Measurements from ENCODE around the gene TMEM120B. TPM values are rescaled to one million over a fixed set of nuclear protein-coding genes. Genes with fewer than 3 reads are reported as not detected.
"Not testable (repeated sequence)": the region's sequence is repeated elsewhere in the genome, so short reads cannot be mapped to it uniquely, and the experiment has no call there.

Gene TMEM120B
- total RNA-seq, 1 experiment from 2014 or later = 20.5 TPM

GRCh38 chr12:121692744-121693143 is 19.8 kb upstream of the TMEM120B start:
- intact Hi-C loops (cut with micrococcal nuclease); RAD21 ChIA-PET (ENCODE audit: low non-redundant PET in 1 of 2, low total read pairs in 2 of 2, uncharacterized antibody in 2 of 2, unreplicated experiment in 2 of 2); H4K20me1 ChIP-seq (ENCODE audit: insufficient read depth); H3K9me2 ChIP-seq (ENCODE audit: insufficient read depth); H3K27me3 ChIP-seq (ENCODE audit: insufficient read depth, low read length); H3K9ac ChIP-seq (ENCODE audit: low read length); H3K4me3 ChIP-seq (replicated peaks in 1 of 2; ENCODE audit: low read depth in 1 of 2, low read length in 2 of 2); BruUV-seq (replicated peaks); H3K79me2 ChIP-seq (ENCODE audit: insufficient read depth, low read length); H3K27ac ChIP-seq (ENCODE audit: low read depth, low read length); H3K36me3 ChIP-seq (ENCODE audit: control insufficient read depth in 1 of 2, insufficient read depth in 2 of 2, low read length in 2 of 2); H3K9me3 ChIP-seq (ENCODE audit: control insufficient read depth in 1 of 2, insufficient read depth in 1 of 2, low read depth in 1 of 2, low read length in 2 of 2); ATAC-seq; H3K4me2 ChIP-seq (ENCODE audit: low read length); DNase-seq (ENCODE audit: low read depth, low spot score); H2AFZ ChIP-seq (ENCODE audit: low read depth, low read length, poor library complexity, severe bottlenecking): not testable (repeated sequence)
- peaks cover 0 to 11% of the 10 kb centered on the region in 2 experiments; a peak in 2 of 4 replicates for H3K4me1 ChIP-seq (ENCODE audit: control insufficient read depth in 1 of 2, insufficient read depth in 2 of 2, low read length in 2 of 2)
- CTCF ChIA-PET = interaction anchor here (1.0 kb wide), 1 partner anchor 102 kb away, joined by 3 read pairs; no protein-coding TSS in a partner anchor
- POLR2A ChIA-PET = interaction anchor here (0.7 kb wide), 1 partner anchor 95 kb away, joined by 3 read pairs; no protein-coding TSS in a partner anchor

- intact Hi-C loops (cut with micrococcal nuclease) = no loop called here
- no TSS peak for BruUV-seq (replicated peaks)
- no peak overlapping the region for H3K4me3 ChIP-seq (replicated peaks in 1 of 2; ENCODE audit: low read depth in 1 of 2, low read length in 2 of 2)
- TF ChIP-seq REST (IDR thresholded peaks at IDR 0.05; ENCODE audit: low read depth) = no peak
- no peak for TF ChIP-seq CTCF (IDR thresholded peaks at IDR 0.05 in 2 of 3, conservative IDR thresholded peaks at IDR 0.05 in 1 of 3; ENCODE audit: borderline replicate concordance in 1 of 3, insufficient read depth in 1 of 3, low read depth in 2 of 3, low read length in 2 of 3)
- TF ChIP-seq MAX (IDR thresholded peaks at IDR 0.05) = no peak
- TF ChIP-seq ZNF274 (IDR thresholded peaks at IDR 0.05; ENCODE audit: low read depth, low read length) = no peak
- no peak for TF ChIP-seq FOSL1 (IDR thresholded peaks at IDR 0.05; ENCODE audit: low read depth)
- no peak for TF ChIP-seq POLR2AphosphoS5 (IDR thresholded peaks at IDR 0.05; ENCODE audit: low read depth, low read length)
- no peak for TF ChIP-seq YY1 (IDR thresholded peaks at IDR 0.05; ENCODE audit: extremely low read depth, insufficient replicate concordance, low read depth, low read length)
- no peak for TF ChIP-seq EZH2 (IDR thresholded peaks at IDR 0.05)
- H4K20me1 ChIP-seq (ENCODE audit: insufficient read depth) = no peaks in the 10 kb centered on the region
- no peak for ATAC-seq
- no peaks in the 10 kb centered on the region for H3K9me3 ChIP-seq (ENCODE audit: control insufficient read depth in 1 of 2, insufficient read depth in 1 of 2, low read depth in 1 of 2, low read length in 2 of 2)
- no peak for DNase-seq (ENCODE audit: low read depth, low spot score)
- H3K27me3 ChIP-seq (ENCODE audit: insufficient read depth, low read length) = no peaks in the 10 kb centered on the region
- H3K79me2 ChIP-seq (ENCODE audit: insufficient read depth, low read length) = no peaks in the 10 kb centered on the region
- POLR2A ChIA-PET = interaction anchor here (0.7 kb wide), 1 partner anchor 95 kb away, joined by 3 read pairs; no protein-coding TSS in a partner anchor
- H3K9me2 ChIP-seq (ENCODE audit: insufficient read depth) = no peaks in the 10 kb centered on the region
- no peak overlapping the region for H3K9ac ChIP-seq (ENCODE audit: low read length)
- H3K27ac ChIP-seq (ENCODE audit: low read depth, low read length) = no peak overlapping the region
- H3K4me1 ChIP-seq (ENCODE audit: control insufficient read depth in 1 of 2, insufficient read depth in 2 of 2, low read length in 2 of 2) = peaks cover 0 to 7% of the 10 kb centered on the region in 2 experiments; a peak in 2 of 4 replicates
- RAD21 ChIA-PET (ENCODE audit: low non-redundant PET in 1 of 2, low total read pairs in 2 of 2, uncharacterized antibody in 2 of 2, unreplicated experiment in 2 of 2) = no interaction called here
- H2AFZ ChIP-seq (ENCODE audit: low read depth, low read length, poor library complexity, severe bottlenecking) = no peak overlapping the region
- H3K36me3 ChIP-seq (ENCODE audit: control insufficient read depth in 1 of 2, insufficient read depth in 2 of 2, low read length in 2 of 2) = no peaks in the 10 kb centered on the region
- CTCF ChIA-PET = interaction anchor here (1.0 kb wide), 1 partner anchor 102 kb away, joined by 3 read pairs; no protein-coding TSS in a partner anchor
- no peak overlapping the region for H3K4me2 ChIP-seq (ENCODE audit: low read length)
Measured at GRCh38 chr12:121693155-121693687, 19.3 kb upstream of the TMEM120B start.

Measured in HCT116 (cell line).